ENCODE results near the gene CDK19. TPM values are rescaled to one million over a fixed set of nuclear protein-coding genes. Genes with fewer than 3 reads are reported as not detected.

CDK19 gene
- total and polyA plus RNA-seq, 9 of the 15 experiments (the other 6 are each of a cell fraction or from before 2014, with no cell fraction given): 3.8 to 15.2 (median 7.4) TPM

DNA sequence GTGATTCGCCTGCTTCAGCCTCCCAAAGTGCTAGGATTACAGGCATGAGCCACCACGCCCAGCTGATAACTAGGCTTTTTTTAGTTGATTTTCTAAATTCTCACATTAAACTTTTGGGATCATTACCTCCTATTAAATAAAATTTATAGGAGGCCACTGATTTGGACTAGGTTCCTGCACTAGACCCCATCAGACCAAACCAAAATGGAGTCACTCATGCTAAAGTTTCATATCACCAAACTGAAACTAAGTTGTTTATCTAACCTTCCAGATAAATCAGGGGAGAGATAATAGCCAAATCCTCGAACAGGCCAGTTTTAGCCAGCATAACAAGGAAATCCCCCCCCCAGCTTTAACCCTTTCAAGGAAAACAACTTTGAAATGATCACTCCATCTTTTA lies 240.5 kb downstream of the CDK19 start (continued):
- TF ChIP-seq CCNT2 (IDR thresholded peaks at IDR 0.05; ENCODE audit: borderline replicate concordance, extremely low read depth, insufficient read length, low read depth, low read length) (no peak), EWSR1 (IDR thresholded peaks at IDR 0.05; ENCODE audit: borderline replicate concordance, low read depth, partially characterized antibody) (no peak), CGGBP1 (CRISPR knock-in tag; IDR thresholded peaks at IDR 0.05) (no peak), ZNF316 (IDR thresholded peaks at IDR 0.05) (no peak), POLR2H (tag; IDR thresholded peaks at IDR 0.05; ENCODE audit: low read depth) (no peak), ZNF239 (CRISPR knock-in tag; IDR thresholded peaks at IDR 0.05) (peak; percentile 80), SREBF2 (CRISPR knock-in tag; IDR thresholded peaks at IDR 0.05) (no peak), ZNF23 (CRISPR knock-in tag; IDR thresholded peaks at IDR 0.05) (no peak), SIN3A (IDR thresholded peaks at IDR 0.05; ENCODE audit: borderline replicate concordance in 2 of 2, control insufficient read depth in 1 of 2, low read depth in 2 of 2, low read length in 2 of 2) (no peak), NFIX (CRISPR knock-in tag; IDR thresholded peaks at IDR 0.05; ENCODE audit: low read depth) (no peak), TEAD1 (CRISPR knock-in tag; IDR thresholded peaks at IDR 0.05) (peak in 1 of 2 experiments; percentile 82; a peak in 2 of 4 replicates), SP1 (CRISPR knock-in tag; IDR thresholded peaks at IDR 0.05) (no peak), WHSC1 (IDR thresholded peaks at IDR 0.05; ENCODE audit: low read length) (no peak), IRF2 (CRISPR knock-in tag; IDR thresholded peaks at IDR 0.05) (no peak), TCF7L2 (IDR thresholded peaks at IDR 0.05; ENCODE audit: low read depth, low read length) (no peak), ZBTB5 (IDR thresholded peaks at IDR 0.05) (no peak), ZNF551 (CRISPR knock-in tag; IDR thresholded peaks at IDR 0.05) (no peak), ZNF395 (CRISPR knock-in tag; IDR thresholded peaks at IDR 0.05) (peak; percentile 69; the same call in 1 of the 2 replicates), KLF13 (tag; IDR thresholded peaks at IDR 0.05; ENCODE audit: borderline replicate concordance, low read depth) (no peak), NFYB (IDR thresholded peaks at IDR 0.05; ENCODE audit: extremely low read depth, insufficient read length) (no peak), NR2F6 (CRISPR knock-in tag; IDR thresholded peaks at IDR 0.05) (no peak), POLR2A (conservative IDR thresholded peaks at IDR 0.05) (no peak), PHF8 (IDR thresholded peaks at IDR 0.05; ENCODE audit: borderline replicate concordance, low read length) (no peak), OTX1 (CRISPR knock-in tag; IDR thresholded peaks at IDR 0.05) (no peak)
- TF ChIP-seq, protein P1, sequence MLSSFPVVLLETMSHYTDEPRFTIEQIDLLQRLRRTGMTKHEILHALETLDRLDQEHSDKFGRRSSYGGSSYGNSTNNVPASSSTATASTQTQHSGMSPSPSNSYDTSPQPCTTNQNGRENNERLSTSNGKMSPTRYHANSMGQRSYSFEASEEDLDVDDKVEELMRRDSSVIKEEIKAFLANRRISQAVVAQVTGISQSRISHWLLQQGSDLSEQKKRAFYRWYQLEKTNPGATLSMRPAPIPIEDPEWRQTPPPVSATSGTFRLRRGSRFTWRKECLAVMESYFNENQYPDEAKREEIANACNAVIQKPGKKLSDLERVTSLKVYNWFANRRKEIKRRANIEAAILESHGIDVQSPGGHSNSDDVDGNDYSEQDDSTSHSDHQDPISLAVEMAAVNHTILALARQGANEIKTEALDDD (IDR thresholded peaks at IDR 0.05): no peak
- TF ChIP-seq, protein P2, sequence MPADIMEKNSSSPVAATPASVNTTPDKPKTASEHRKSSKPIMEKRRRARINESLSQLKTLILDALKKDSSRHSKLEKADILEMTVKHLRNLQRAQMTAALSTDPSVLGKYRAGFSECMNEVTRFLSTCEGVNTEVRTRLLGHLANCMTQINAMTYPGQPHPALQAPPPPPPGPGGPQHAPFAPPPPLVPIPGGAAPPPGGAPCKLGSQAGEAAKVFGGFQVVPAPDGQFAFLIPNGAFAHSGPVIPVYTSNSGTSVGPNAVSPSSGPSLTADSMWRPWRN (IDR thresholded peaks at IDR 0.05; ENCODE audit: low read depth): no peak

All from K562 (cell line).